HEK293 (cell line): Measurements from ENCODE around the gene BOC.

Source experiments
- CTCF ChIA-PET: fragments of 350-600 bp; formaldehyde crosslinking; extraction: SDS; loops from one replicate; lab custom pipeline; 2021; ENCODE audit warnings: antibody characterized with exemption; lab: Yijun Ruan, JAX
- POLR2A ChIA-PET: fragments of 300-600 bp; formaldehyde crosslinking; extraction: SDS; loops from one replicate; lab custom pipeline; 2020; ENCODE audit warnings: antibody characterized with exemption, inconsistent platforms; lab: Yijun Ruan, JAX
- H3K27ac ChIP-seq: fragments of 200-500 bp; sonication (Bioruptor generic); 2 replicates; pipeline ENCODE4 v1.5.1; 2014; ENCODE audit warnings: low read depth, low read length, control low read depth, inconsistent platforms; ENCODE audit errors: extremely low read depth
- H3K36me3 ChIP-seq, 2 experiments: fragments of 200-500 bp in 1 of 2; sonication (Bioruptor generic) in 1 of 2; 1 replicate in 1 of 2; 2 replicates in 1 of 2; pipeline ENCODE4 v1.5.1; 2014 to 2017; ENCODE audit warnings: inconsistent platforms in 2 of 2, low read length in 2 of 2; ENCODE audit not compliant: control insufficient read depth in 2 of 2, insufficient read depth in 1 of 2
- H3K4me1 ChIP-seq: fragments of 200-500 bp; sonication (Bioruptor generic); 2 replicates; pipeline ENCODE4 v1.5.1; 2014; ENCODE audit warnings: mild to moderate bottlenecking, low read length, inconsistent platforms; ENCODE audit not compliant: control insufficient read depth, insufficient read depth
- H3K4me3 ChIP-seq: 2 replicates; pipeline ENCODE4 v1.5.1; 2011; ENCODE audit warnings: low read depth, mild to moderate bottlenecking, control low read depth, low read length, moderate library complexity
- H3K9me3 ChIP-seq: fragments of 200-500 bp; sonication (Bioruptor generic); 2 replicates; pipeline ENCODE4 v1.5.1; 2014; ENCODE audit warnings: low read depth, low read length, inconsistent platforms; ENCODE audit not compliant: control insufficient read depth, insufficient read depth
- FEZF1 ChIP-seq: fragments of 450-650 bp; formaldehyde crosslinking; IDR thresholded peaks from 2 replicates; pipeline ENCODE4 v1.5.1; 2016; ENCODE audit warnings: missing biosample characterization, missing genetic modification characterization
- KLF1 ChIP-seq: fragments of 450-650 bp; formaldehyde crosslinking; IDR thresholded peaks from 2 replicates; pipeline ENCODE4 v1.5.1; 2016; ENCODE audit warnings: missing biosample characterization, missing genetic modification characterization
- KLF10 ChIP-seq: fragments of 450-650 bp; IDR thresholded peaks from 2 replicates; pipeline ENCODE4 v1.5.1; 2018; ENCODE audit warnings: missing biosample characterization, mild to moderate bottlenecking, missing genetic modification characterization
- MEIS1 ChIP-seq: sonication (generic); formaldehyde crosslinking; IDR thresholded peaks from 2 replicates; pipeline ENCODE4 v1.8.1; 2022; ENCODE audit warnings: missing genetic modification reagents, mild to moderate bottlenecking, borderline replicate concordance
- SP3 ChIP-seq: fragments of 450-650 bp; formaldehyde crosslinking; IDR thresholded peaks from 2 replicates; pipeline ENCODE4 v1.5.1; 2016; ENCODE audit warnings: missing biosample characterization, missing genetic modification characterization
- ZEB2 ChIP-seq: fragments of 450-650 bp; formaldehyde crosslinking; IDR thresholded peaks from 2 replicates; pipeline ENCODE4 v1.5.1; 2016; ENCODE audit warnings: missing biosample characterization, missing genetic modification characterization
- ZFP37 ChIP-seq: fragments of 450-650 bp; formaldehyde crosslinking; IDR thresholded peaks from 2 replicates; pipeline ENCODE4 v1.5.1; 2016; ENCODE audit warnings: missing biosample characterization, missing genetic modification characterization
- ZIC2 ChIP-seq: fragments of 450-650 bp; formaldehyde crosslinking; IDR thresholded peaks from 2 replicates; pipeline ENCODE4 v1.5.1; 2016; ENCODE audit warnings: missing biosample characterization, missing genetic modification characterization
- ZNF146 ChIP-seq: fragments of 450-650 bp; formaldehyde crosslinking; IDR thresholded peaks from 2 replicates; pipeline ENCODE4 v1.5.1; 2016; ENCODE audit warnings: missing biosample characterization, missing genetic modification characterization
- ZNF16 ChIP-seq: fragments of 450-650 bp; formaldehyde crosslinking; IDR thresholded peaks from 2 replicates; pipeline ENCODE4 v1.5.1; 2016; ENCODE audit warnings: low read depth, missing biosample characterization, missing genetic modification characterization
- ZNF19 ChIP-seq: fragments of 450-650 bp; formaldehyde crosslinking; IDR thresholded peaks from 2 replicates; pipeline ENCODE4; 2016; ENCODE audit warnings: missing biosample characterization, missing genetic modification characterization, low read depth
- ZNF2 ChIP-seq: fragments of 450-650 bp; formaldehyde crosslinking; IDR thresholded peaks from 2 replicates; pipeline ENCODE4 v1.5.1; 2016; ENCODE audit warnings: missing biosample characterization, missing genetic modification characterization
- ZNF223 ChIP-seq: fragments of 450-650 bp; formaldehyde crosslinking; IDR thresholded peaks from 2 replicates; pipeline ENCODE4 v1.5.1; 2016; ENCODE audit warnings: missing biosample characterization, missing genetic modification characterization
- ZNF366 ChIP-seq: fragments of 450-650 bp; formaldehyde crosslinking; conservative IDR thresholded peaks from 2 replicates; pipeline ENCODE4 v1.5.1; 2016; ENCODE audit warnings: missing biosample characterization, missing genetic modification characterization
- ZNF48 ChIP-seq: fragments of 450-650 bp; formaldehyde crosslinking; IDR thresholded peaks from 2 replicates; pipeline ENCODE4 v1.5.1; 2016; ENCODE audit warnings: missing biosample characterization, missing genetic modification characterization
- ZNF610 ChIP-seq: fragments of 450-650 bp; formaldehyde crosslinking; IDR thresholded peaks from 2 replicates; pipeline ENCODE4 v1.5.1; 2016; ENCODE audit warnings: missing biosample characterization, missing genetic modification characterization, borderline replicate concordance
- ZNF626 ChIP-seq: fragments of 450-650 bp; sonication (Bioruptor Pico); formaldehyde crosslinking; IDR thresholded peaks from 2 replicates; pipeline ENCODE4 v1.5.1; 2018; ENCODE audit warnings: missing biosample characterization, missing genetic modification characterization, inconsistent platforms
- TF ChIP-seq, protein P1 (sequence below): fragments of 450-650 bp; formaldehyde crosslinking; IDR thresholded peaks from 2 replicates; pipeline ENCODE4 v1.5.1; 2017; ENCODE audit warnings: missing biosample characterization, missing genetic modification characterization
- TF ChIP-seq, protein P2 (sequence below): fragments of 450-650 bp; formaldehyde crosslinking; IDR thresholded peaks from 2 replicates; pipeline ENCODE4 v1.5.1; 2016; ENCODE audit warnings: missing biosample characterization, missing genetic modification characterization
- TF ChIP-seq, protein P3 (sequence below): fragments of 450-650 bp; formaldehyde crosslinking; IDR thresholded peaks from 2 replicates; pipeline ENCODE4 v1.5.1; 2017; ENCODE audit warnings: missing biosample characterization, missing genetic modification characterization

Gene BOC

DNA sequence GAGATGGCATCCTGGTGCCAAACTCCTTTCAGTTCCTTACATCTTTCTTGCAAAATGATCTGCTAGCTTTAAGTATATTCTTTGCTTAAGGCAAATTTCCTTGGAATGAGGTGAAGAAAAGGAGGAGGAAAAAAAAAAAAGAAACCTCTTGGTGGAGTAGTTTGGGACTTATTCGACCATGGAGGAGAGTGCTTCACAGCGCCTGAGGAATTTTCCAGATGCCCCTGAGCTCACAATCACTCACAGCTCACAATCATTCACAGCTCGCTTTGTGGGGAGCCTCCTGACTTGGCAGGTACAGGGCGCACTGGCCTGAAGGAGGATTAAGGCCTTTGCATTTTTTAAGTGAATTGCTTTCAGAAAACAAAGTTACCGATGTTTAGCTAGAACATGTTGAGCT lies 53.9 kb downstream of the BOC start (continued):
- TF ChIP-seq ZNF146, result no peak
- TF ChIP-seq, all 188 proteins: peak for 0

DNA sequence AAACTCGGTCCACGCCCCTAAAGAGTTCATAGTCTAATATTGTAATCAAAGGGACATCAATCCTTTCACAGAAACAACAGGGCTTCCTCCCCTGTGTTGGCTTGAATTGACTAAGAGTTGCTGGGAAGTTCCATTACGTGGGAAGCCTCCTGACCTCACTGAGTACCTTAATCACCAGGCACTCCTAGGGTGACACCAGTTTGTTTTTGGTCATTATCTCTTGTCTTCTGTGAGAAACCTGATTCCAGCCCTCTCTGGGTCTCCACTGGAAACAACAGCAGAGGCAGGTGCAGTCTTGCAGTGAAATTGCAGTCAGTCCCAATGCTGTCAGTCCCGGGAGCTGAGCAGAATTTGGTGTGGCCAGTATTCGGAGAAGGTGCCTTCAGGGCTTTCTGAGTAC lies 55.4 kb downstream of the BOC start:
- POLR2A ChIA-PET, result no interaction called here
- TF ChIP-seq ZNF2 (tag by site-specific recombination) (no peak), SP3 (tag by site-specific recombination) (no peak), ZIC2 (tag by site-specific recombination) (peak; percentile 73)
- TF ChIP-seq, all 188 proteins: peak for 1
- Histone ChIP-seq H3K27ac (no peak overlapping the region), H3K9me3 (no peaks in the 10 kb centered on the region), H3K4me3 (no peak overlapping the region), H3K36me3 (peaks cover 0 to 17% of the 10 kb centered on the region in 2 experiments; a peak in 1 of 3 replicates), H3K4me1 (no peaks in the 10 kb centered on the region)
- CTCF ChIA-PET, result no interaction called here

DNA sequence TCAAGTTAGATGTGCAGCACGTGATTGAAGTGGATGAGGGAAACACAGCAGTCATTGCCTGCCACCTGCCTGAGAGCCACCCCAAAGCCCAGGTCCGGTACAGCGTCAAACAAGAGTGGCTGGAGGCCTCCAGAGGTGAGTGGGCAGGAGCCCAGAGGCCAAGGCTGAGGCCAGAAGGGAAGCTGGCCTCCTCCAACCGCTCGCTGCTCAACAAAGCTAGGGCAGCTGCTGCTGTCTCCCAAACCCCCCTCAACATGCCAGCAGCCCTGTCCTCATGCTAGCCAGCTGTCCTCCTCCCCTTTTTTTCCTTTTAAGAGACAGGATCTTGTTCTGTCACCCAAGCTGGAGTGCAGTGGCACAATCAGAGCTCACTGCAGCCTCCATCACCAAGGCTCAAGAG lies 57.0 kb downstream of the BOC start:
- no peak overlapping the region for H3K27ac ChIP-seq
- CTCF ChIA-PET, result no interaction called here
- POLR2A ChIA-PET, result no interaction called here

DNA sequence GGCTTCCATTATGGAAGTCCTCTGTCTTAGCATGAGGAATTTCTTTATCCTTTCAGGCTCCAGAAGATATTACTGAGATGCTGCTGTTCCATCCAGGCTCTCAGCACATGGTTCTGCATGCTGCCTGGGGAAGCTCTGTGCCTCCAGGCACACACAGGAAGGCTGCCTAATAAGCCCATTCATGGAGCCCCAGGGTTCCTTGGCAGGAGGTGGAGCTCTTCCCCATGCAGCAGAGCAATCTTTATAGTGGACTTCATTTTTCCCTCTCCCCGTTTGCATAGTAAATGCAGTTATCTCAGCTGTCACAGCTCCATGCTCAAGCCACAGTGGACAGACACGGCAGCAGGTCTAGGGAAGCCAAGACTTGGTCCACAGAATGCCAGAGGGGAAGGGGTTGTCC lies 57.6 kb downstream of the BOC start:
- Histone ChIP-seq H3K9me3 (no peaks in the 10 kb centered on the region), H3K4me1 (no peaks in the 10 kb centered on the region), H3K36me3 (peaks cover 0 to 27% of the 10 kb centered on the region in 2 experiments; a peak in 1 of 3 replicates), H3K4me3 (no peak overlapping the region), H3K27ac (no peak overlapping the region)
- ChIA-PET POLR2A (no interaction called here), CTCF (interaction anchor here (0.6 to 1.3 kb wide), 3 partner anchors 12 to 22 kb away, joined by 3 to 5 read pairs (median 3); no protein-coding TSS in a partner anchor)
- peak; percentile 60; the same call in 1 of the 2 replicates for TF ChIP-seq ZIC2 (tag by site-specific recombination)
- TF ChIP-seq, protein P1, sequence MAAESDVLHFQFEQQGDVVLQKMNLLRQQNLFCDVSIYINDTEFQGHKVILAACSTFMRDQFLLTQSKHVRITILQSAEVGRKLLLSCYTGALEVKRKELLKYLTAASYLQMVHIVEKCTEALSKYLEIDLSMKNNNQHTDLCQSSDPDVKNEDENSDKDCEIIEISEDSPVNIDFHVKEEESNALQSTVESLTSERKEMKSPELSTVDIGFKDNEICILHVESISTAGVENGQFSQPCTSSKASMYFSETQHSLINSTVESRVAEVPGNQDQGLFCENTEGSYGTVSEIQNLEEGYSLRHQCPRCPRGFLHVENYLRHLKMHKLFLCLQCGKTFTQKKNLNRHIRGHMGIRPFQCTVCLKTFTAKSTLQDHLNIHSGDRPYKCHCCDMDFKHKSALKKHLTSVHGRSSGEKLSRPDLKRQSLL, result no peak

More for the DNA sequence above, 57.0 kb downstream of the BOC start:
- H3K9me3 ChIP-seq, result no peaks in the 10 kb centered on the region
- TF ChIP-seq KLF1 (tag by site-specific recombination) (no peak), ZFP37 (no peak), FEZF1 (tag by site-specific recombination) (no peak), ZNF223 (tag by site-specific recombination) (no peak), ZNF19 (tag by site-specific recombination) (no peak), ZNF48 (tag by site-specific recombination) (no peak), ZNF626 (tag by site-specific recombination) (no peak), KLF10 (tag by site-specific recombination) (no peak)
- TF ChIP-seq, protein P2, sequence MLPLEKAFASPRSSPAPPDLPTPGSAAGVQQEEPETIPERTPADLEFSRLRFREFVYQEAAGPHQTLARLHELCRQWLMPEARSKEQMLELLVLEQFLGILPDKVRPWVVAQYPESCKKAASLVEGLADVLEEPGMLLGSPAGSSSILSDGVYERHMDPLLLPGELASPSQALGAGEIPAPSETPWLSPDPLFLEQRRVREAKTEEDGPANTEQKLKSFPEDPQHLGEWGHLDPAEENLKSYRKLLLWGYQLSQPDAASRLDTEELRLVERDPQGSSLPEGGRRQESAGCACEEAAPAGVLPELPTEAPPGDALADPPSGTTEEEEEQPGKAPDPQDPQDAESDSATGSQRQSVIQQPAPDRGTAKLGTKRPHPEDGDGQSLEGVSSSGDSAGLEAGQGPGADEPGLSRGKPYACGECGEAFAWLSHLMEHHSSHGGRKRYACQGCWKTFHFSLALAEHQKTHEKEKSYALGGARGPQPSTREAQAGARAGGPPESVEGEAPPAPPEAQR (tag by site-specific recombination), result no peak
- TF ChIP-seq, all 188 proteins: peak for 0
- Histone ChIP-seq H3K36me3 (peaks cover 0 to 27% of the 10 kb centered on the region in 2 experiments; a peak in 1 of 3 replicates), H3K4me1 (no peaks in the 10 kb centered on the region), H3K4me3 (no peak overlapping the region)

DNA sequence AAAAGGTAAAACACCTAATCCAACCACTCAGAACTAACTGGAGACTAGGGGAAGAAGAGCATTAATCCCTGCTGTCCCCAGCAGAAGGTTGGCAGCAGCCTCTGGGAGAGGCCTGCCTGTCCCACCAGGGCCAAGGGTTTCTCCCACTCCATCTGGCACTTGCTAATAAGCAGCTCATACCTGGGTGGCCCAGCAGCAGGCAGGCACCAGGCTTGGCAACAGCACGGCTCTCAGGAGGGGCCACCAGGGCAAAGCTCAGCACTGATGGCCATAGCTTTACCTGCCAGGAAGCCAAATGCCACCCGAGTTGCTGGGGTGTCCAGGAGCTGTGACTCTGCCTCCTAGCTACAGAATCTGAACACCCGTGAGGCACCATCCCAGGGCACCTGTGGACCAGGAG lies 58.3 kb downstream of the BOC start:
- Histone ChIP-seq H3K4me3 (no peak overlapping the region), H3K9me3 (no peaks in the 10 kb centered on the region), H3K27ac (no peak overlapping the region), H3K4me1 (no peaks in the 10 kb centered on the region), H3K36me3 (peaks cover 0 to 29% of the 10 kb centered on the region in 2 experiments; a peak in 1 of 3 replicates)
- TF ChIP-seq ZNF366 (no peak), MEIS1 (no peak), ZNF16 (tag by site-specific recombination) (no peak), ZNF610 (no peak), ZEB2 (no peak)
- TF ChIP-seq, protein P3, sequence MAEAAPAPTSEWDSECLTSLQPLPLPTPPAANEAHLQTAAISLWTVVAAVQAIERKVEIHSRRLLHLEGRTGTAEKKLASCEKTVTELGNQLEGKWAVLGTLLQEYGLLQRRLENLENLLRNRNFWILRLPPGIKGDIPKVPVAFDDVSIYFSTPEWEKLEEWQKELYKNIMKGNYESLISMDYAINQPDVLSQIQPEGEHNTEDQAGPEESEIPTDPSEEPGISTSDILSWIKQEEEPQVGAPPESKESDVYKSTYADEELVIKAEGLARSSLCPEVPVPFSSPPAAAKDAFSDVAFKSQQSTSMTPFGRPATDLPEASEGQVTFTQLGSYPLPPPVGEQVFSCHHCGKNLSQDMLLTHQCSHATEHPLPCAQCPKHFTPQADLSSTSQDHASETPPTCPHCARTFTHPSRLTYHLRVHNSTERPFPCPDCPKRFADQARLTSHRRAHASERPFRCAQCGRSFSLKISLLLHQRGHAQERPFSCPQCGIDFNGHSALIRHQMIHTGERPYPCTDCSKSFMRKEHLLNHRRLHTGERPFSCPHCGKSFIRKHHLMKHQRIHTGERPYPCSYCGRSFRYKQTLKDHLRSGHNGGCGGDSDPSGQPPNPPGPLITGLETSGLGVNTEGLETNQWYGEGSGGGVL (tag by site-specific recombination), result no peak
- ChIA-PET CTCF (interaction anchor here (0.6 to 1.3 kb wide), 2 partner anchors 11 to 19 kb away, joined by 3 read pairs; no protein-coding TSS in a partner anchor), POLR2A (interaction anchor here (1.0 kb wide), 1 partner anchor 21 kb away, joined by 3 read pairs; no protein-coding TSS in a partner anchor)
